Panc1 (cell line): ENCODE measurements around the gene SLC9A1. TPM values are rescaled to one million over a fixed set of nuclear protein-coding genes. Genes with fewer than 3 reads are reported as not detected.

Source experiments
- ATAC-seq: fragments of 200-7000 bp; cut with Tn5 transposase; 2 replicates; pipeline ENCODE4 v1.9.1; 2020; ENCODE audit warnings: mild to moderate bottlenecking, moderate library complexity
- BruUV-seq: library from RNA; stranded (reverse); fragments of 400-500 nt; replicated peaks from 2 replicates; lab custom pipeline; 2021; lab: Mats Ljungman, UMichigan
- CTCF ChIA-PET: fragments of 300-600 bp; sonication (Branson Sonifier 250); formaldehyde crosslinking; loops from one replicate; lab custom pipeline; 2022; ENCODE audit warnings: antibody characterized with exemption; lab: Charles Lee
- POLR2A ChIA-PET: fragments of 300-600 bp; sonication (Branson Sonifier 250); formaldehyde crosslinking; loops from one replicate; lab custom pipeline; 2022; ENCODE audit warnings: antibody characterized with exemption; lab: Charles Lee
- DNase-seq: peaks from one replicate; pipeline ENCODE4 v3.0.0-alpha.2; 2010; ENCODE audit warnings: low read depth, low spot score
- H3K27ac ChIP-seq: 2 replicates; pipeline ENCODE4 v1.5.1; 2011; ENCODE audit warnings: mild to moderate bottlenecking, low read length, inconsistent platforms
- H3K27me3 ChIP-seq: fragments of 200-500 bp; sonication (Bioruptor generic); 2 replicates; pipeline ENCODE4 v1.6.0; 2014; ENCODE audit warnings: low read length, inconsistent platforms; ENCODE audit not compliant: control insufficient read depth, insufficient read depth
- H3K36me3 ChIP-seq: fragments of 200-500 bp; sonication (Bioruptor generic); 2 replicates; pipeline ENCODE4 v1.5.1; 2014; ENCODE audit warnings: inconsistent platforms, mild to moderate bottlenecking, low read length, moderate library complexity; ENCODE audit not compliant: control insufficient read depth, insufficient read depth
- H3K4me1 ChIP-seq: 2 replicates; pipeline ENCODE4 v1.5.1; 2011; ENCODE audit warnings: inconsistent platforms, mild to moderate bottlenecking, low read length, moderate library complexity; ENCODE audit not compliant: control insufficient read depth, insufficient read depth
- H3K4me3 ChIP-seq, 2 experiments: 2 replicates each; pipeline ENCODE4 v1.5.1; 2011 to 2012; ENCODE audit warnings: low read depth in 2 of 2, low read length in 2 of 2, mild to moderate bottlenecking in 2 of 2, inconsistent platforms in 1 of 2, moderate library complexity in 1 of 2
- H3K9me3 ChIP-seq: fragments of 200-500 bp; sonication (Bioruptor generic); 2 replicates; pipeline ENCODE4 v1.5.1; 2014; ENCODE audit warnings: low read depth, mild to moderate bottlenecking, inconsistent platforms, low read length, moderate library complexity; ENCODE audit not compliant: control insufficient read depth, insufficient read depth
- POLR2AphosphoS5 ChIP-seq: IDR thresholded peaks from 2 replicates; pipeline ENCODE4 v1.6.1; 2012; ENCODE audit warnings: mild to moderate bottlenecking, low read depth, low read length, moderate library complexity
- SIN3A ChIP-seq: IDR thresholded peaks from 2 replicates; pipeline ENCODE4 v1.6.1; 2012; ENCODE audit warnings: low read depth, mild to moderate bottlenecking, low read length, moderate library complexity, borderline replicate concordance; ENCODE audit not compliant: insufficient read depth
- TCF7L2 ChIP-seq: IDR thresholded peaks from 2 replicates; pipeline ENCODE4 v1.6.1; 2011; ENCODE audit warnings: mild to moderate bottlenecking, low read depth, low read length, inconsistent platforms
- in situ Hi-C: cut with HindIII; loops from 2 replicates; pipeline ENCODE4 v1.10.0; 2016; ENCODE audit warnings: low sequenced_read_pairs, low pct_unique_long_range_greater_than_20kb
- intact Hi-C: fragments of 100-400 bp; cut with micrococcal nuclease; formaldehyde crosslinking; loops from one replicate; pipeline ENCODE4 v1.10.0; 2022; ENCODE audit not compliant: unreplicated experiment
- total RNA-seq: library from RNA; stranded (reverse); gene quantifications from one replicate; pipeline ENCODE4 v1.2.1, GENCODE V29; 2021; ENCODE audit not compliant: unreplicated experiment
- TF ChIP-seq, protein P1 (sequence below), 2 experiments: IDR thresholded peaks; 2 replicates each; pipeline ENCODE4 v1.6.1; 2011 to 2012; ENCODE audit warnings: low read depth in 2 of 2, control low read depth in 1 of 2, low read length in 1 of 2, mild to moderate bottlenecking in 1 of 2, moderate library complexity in 1 of 2; ENCODE audit not compliant: insufficient read depth in 1 of 2
- TF ChIP-seq, protein P2 (sequence below): fragments of 450-650 bp; IDR thresholded peaks from 2 replicates; pipeline ENCODE4 v1.5.1; 2017; ENCODE audit warnings: mild to moderate bottlenecking

Gene SLC9A1
- total RNA-seq, 1 experiment from 2014 or later, result 31.3 TPM

DNA sequence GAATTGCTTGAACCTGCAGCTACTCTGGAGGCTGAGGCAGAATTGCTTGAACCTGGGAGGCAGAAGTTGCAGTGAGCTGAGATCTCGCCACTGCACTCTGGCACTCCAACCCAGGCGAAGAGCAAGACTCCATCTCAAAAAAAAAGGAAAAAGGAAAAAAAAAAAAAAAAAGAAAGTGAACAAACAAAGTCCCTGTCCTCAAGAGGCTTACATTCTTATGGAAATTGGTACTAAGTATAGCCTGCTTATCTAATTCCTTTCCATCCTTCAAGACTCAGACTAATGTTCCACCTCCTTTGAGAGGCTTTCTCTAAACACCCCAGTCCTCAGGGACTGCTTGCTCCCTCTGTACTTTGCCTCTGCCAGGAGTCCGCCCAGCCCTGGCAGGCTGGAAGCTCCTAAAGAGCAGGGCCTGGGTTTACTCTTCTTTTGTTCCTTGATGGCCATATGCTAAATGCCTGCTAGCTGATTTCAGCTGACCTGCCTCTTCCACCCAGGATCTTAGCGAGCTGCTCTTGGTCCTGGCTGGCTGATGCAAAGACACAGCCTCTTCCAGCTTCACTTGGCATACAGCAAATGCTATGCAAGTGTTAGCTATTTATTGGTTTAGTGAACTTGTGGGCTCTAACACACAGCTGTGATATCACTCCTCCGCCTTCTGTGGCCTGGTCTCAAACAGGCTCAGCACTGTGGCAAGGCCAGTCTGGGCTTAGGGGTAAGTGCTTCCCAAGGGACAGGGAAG is 9.8 kb downstream of the SLC9A1 start:
- Histone ChIP-seq H3K4me1 (peaks cover 31% of the 10 kb centered on the region), H3K9me3 (no peaks in the 10 kb centered on the region), H3K36me3 (no peaks in the 10 kb centered on the region), H3K27ac (0 out of 2 replicates have a peak overlapping the region, but pooled peaks have one; percentile 58), H3K4me3 (no peak overlapping the region), H3K27me3 (no peaks in the 10 kb centered on the region)
- in situ Hi-C loops, result no loop called here
- DNase-seq, result no peak
- intact Hi-C loops, result no loop called here
- ATAC-seq, result peak; percentile 55
- ChIA-PET POLR2A (interaction anchor here (0.5 to 1.5 kb wide), 2 partner anchors 10 to 69 kb away, joined by 4 to 11 read pairs; partner anchors contain the start of gene SLC9A1), CTCF (interaction anchor here (0.5 to 0.7 kb wide), 2 partner anchors 36 to 349 kb away, joined by 3 to 8 read pairs; no protein-coding TSS in a partner anchor)
- no peak for TF ChIP-seq TCF7L2
- TF ChIP-seq, protein P1, sequence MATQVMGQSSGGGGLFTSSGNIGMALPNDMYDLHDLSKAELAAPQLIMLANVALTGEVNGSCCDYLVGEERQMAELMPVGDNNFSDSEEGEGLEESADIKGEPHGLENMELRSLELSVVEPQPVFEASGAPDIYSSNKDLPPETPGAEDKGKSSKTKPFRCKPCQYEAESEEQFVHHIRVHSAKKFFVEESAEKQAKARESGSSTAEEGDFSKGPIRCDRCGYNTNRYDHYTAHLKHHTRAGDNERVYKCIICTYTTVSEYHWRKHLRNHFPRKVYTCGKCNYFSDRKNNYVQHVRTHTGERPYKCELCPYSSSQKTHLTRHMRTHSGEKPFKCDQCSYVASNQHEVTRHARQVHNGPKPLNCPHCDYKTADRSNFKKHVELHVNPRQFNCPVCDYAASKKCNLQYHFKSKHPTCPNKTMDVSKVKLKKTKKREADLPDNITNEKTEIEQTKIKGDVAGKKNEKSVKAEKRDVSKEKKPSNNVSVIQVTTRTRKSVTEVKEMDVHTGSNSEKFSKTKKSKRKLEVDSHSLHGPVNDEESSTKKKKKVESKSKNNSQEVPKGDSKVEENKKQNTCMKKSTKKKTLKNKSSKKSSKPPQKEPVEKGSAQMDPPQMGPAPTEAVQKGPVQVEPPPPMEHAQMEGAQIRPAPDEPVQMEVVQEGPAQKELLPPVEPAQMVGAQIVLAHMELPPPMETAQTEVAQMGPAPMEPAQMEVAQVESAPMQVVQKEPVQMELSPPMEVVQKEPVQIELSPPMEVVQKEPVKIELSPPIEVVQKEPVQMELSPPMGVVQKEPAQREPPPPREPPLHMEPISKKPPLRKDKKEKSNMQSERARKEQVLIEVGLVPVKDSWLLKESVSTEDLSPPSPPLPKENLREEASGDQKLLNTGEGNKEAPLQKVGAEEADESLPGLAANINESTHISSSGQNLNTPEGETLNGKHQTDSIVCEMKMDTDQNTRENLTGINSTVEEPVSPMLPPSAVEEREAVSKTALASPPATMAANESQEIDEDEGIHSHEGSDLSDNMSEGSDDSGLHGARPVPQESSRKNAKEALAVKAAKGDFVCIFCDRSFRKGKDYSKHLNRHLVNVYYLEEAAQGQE (IDR thresholded peaks at IDR 0.05; ENCODE audit: insufficient read depth in 1 of 2, low read depth in 2 of 2, low read length in 1 of 2), result no peak
- TF ChIP-seq POLR2AphosphoS5, result no peak
- TF ChIP-seq, protein P2, sequence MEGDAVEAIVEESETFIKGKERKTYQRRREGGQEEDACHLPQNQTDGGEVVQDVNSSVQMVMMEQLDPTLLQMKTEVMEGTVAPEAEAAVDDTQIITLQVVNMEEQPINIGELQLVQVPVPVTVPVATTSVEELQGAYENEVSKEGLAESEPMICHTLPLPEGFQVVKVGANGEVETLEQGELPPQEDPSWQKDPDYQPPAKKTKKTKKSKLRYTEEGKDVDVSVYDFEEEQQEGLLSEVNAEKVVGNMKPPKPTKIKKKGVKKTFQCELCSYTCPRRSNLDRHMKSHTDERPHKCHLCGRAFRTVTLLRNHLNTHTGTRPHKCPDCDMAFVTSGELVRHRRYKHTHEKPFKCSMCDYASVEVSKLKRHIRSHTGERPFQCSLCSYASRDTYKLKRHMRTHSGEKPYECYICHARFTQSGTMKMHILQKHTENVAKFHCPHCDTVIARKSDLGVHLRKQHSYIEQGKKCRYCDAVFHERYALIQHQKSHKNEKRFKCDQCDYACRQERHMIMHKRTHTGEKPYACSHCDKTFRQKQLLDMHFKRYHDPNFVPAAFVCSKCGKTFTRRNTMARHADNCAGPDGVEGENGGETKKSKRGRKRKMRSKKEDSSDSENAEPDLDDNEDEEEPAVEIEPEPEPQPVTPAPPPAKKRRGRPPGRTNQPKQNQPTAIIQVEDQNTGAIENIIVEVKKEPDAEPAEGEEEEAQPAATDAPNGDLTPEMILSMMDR, result no peak
- no peak for TF ChIP-seq SIN3A
- no TSS peak for BruUV-seq

DNA sequence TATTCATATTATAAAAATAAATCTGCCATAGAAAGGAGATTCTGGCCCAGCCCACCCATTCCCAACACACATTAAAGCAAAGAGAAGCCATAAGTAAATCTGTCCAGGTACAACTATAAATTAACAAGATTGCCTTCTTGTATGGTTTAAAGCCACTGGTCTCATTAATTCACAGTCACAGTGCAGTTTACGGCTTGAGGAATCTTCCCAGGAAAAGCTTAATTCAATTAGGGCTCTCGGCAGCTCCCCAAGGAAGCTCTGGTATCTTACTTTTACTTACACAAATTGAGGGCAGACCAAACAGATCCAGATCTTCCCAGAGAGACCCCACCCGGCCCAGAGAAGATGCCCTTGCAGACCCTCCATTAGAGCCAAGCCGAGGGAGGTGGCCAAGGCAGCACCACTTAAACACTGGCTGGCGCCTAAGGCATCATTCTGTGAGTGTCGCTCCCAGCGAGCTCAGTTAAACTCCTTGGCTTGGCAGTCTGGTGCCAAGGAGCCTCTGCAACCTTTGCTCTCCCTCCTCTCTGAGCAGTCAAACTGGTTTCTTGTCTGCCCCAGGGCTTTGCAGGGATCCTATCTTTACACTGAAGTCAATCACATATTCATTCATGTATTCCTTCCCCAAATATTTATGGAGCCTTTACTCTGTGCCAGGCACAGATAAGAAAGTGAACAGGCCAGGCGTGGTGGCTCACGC is 10.7 kb downstream of the SLC9A1 start:
- DNase-seq, result no peak
- Histone ChIP-seq H3K4me1 (peaks cover 26% of the 10 kb centered on the region), H3K9me3 (no peaks in the 10 kb centered on the region), H3K27ac (no peak overlapping the region), H3K27me3 (no peaks in the 10 kb centered on the region), H3K4me3 (no peak overlapping the region), H3K36me3 (no peaks in the 10 kb centered on the region)
- in situ Hi-C loops, result no loop called here
- BruUV-seq, result no TSS peak
- ChIA-PET CTCF (interaction anchor here (0.7 to 1.5 kb wide), 2 partner anchors 9 to 35 kb away, joined by 3 to 4 read pairs; no protein-coding TSS in a partner anchor), POLR2A (interaction anchor here (1.1 kb wide), 1 partner anchor 11 kb away, joined by 3 read pairs; the partner anchor contains the start of gene SLC9A1)
- TF ChIP-seq POLR2AphosphoS5, result no peak
- TF ChIP-seq SIN3A, result no peak
- no peak for TF ChIP-seq TCF7L2
- TF ChIP-seq, protein P2, result no peak
- TF ChIP-seq, protein P1 (IDR thresholded peaks at IDR 0.05; ENCODE audit: insufficient read depth in 1 of 2, low read depth in 2 of 2, low read length in 1 of 2), result no peak
- no peak for ATAC-seq
- intact Hi-C loops, result no loop called here
